HG02885 (cell line): ENCODE data around the gene KRT40.

Source experiments
- ATAC-seq: cut with Tn5 transposase; IDR thresholded peaks from one replicate; pipeline ENCODE4 v1.9.1; 2021; ENCODE audit warnings: mild to moderate bottlenecking; ENCODE audit not compliant: unreplicated experiment, poor library complexity

KRT40 gene

GRCh38 chr17:40984226-40984625 lies at the start of gene KRT40:
Gene KRT40 (minus strand): TSS chr17:40984326. CDS start chr17:40984273, 53 bp downstream.
- no peak for ATAC-seq

- no peak for ATAC-seq
These were observed 45.6 kb upstream of the KRT40 start, which contains the start of gene KRTAP1-4 for GRCh38 chr17:41029633-41030245. Gene KRTAP1-4 (minus strand): TSS chr17:41030195. CDS start chr17:41030078, 117 bp downstream.

GRCh38 chr17:41026715-41027471 lies 42.8 kb upstream of the KRT40 start, which contains the start of gene KRTAP1-5:
Gene KRTAP1-5 (minus strand): TSS chr17:41027208. CDS start chr17:41027155, 53 bp downstream.
- ATAC-seq: no peak

GRCh38 chr17:41024697-41025096 lies 40.6 kb upstream of the KRT40 start:
- ATAC-seq: no peak

- no peak for ATAC-seq
These were observed 36.2 kb upstream of the KRT40 start for GRCh38 chr17:41020336-41020735.

GRCh38 chr17:41019415-41019814 lies 35.3 kb upstream of the KRT40 start:
- no peak for ATAC-seq

- no peak for ATAC-seq
These were observed 34.4 kb upstream of the KRT40 start for GRCh38 chr17:41018541-41018940.

GRCh38 chr17:41016578-41017215 lies 32.6 kb upstream of the KRT40 start:
- ATAC-seq: no peak

GRCh38 chr17:41015454-41015853 lies 31.3 kb upstream of the KRT40 start:
- ATAC-seq: no peak

GRCh38 chr17:41013606-41014005 lies 29.5 kb upstream of the KRT40 start:
- no peak for ATAC-seq

- no peak for ATAC-seq
These were observed 29.1 kb upstream of the KRT40 start for GRCh38 chr17:41013181-41013580.

GRCh38 chr17:41012326-41013120 lies 28.4 kb upstream of the KRT40 start:
- no peak for ATAC-seq

GRCh38 chr17:41010441-41010840 lies 26.3 kb upstream of the KRT40 start:
- ATAC-seq: no peak

- ATAC-seq: no peak
These were observed 25.8 kb upstream of the KRT40 start for GRCh38 chr17:41009936-41010335.

- no peak for ATAC-seq
These were observed 25.2 kb upstream of the KRT40 start for GRCh38 chr17:41009301-41009760.

GRCh38 chr17:41008811-41009210 lies 24.7 kb upstream of the KRT40 start, which contains the start of gene KRTAP3-1:
Gene KRTAP3-1 (minus strand): TSS chr17:41009128. CDS start chr17:41009074, 54 bp downstream.
- ATAC-seq: no peak

- ATAC-seq: no peak
These were observed 20.3 kb upstream of the KRT40 start for GRCh38 chr17:41004397-41004796.

GRCh38 chr17:41003926-41004325 lies 19.8 kb upstream of the KRT40 start:
- ATAC-seq: no peak

GRCh38 chr17:41002814-41003213 lies 18.7 kb upstream of the KRT40 start:
- ATAC-seq: no peak

- no peak for ATAC-seq
These were observed 17.7 kb upstream of the KRT40 start for GRCh38 chr17:41001795-41002194.
